Limb (tissue), 2 donors: ENCODE measurements around the gene MORC3.
"Not testable (repeated sequence)": the region's sequence is repeated elsewhere in the genome, so short reads cannot be mapped to it uniquely, and the experiment has no call there.

Source experiments
- DNase-seq, 2 donors: peaks; one replicate each; pipeline ENCODE4 v3.0.0-alpha.2; 2016; ENCODE audit errors: extremely low spot score in 2 of 2

Gene MORC3

GRCh38 chr21:36319767-36320420 lies at the start of gene MORC3:
MORC3 (plus strand) TSS chr21:36320197; CDS start chr21:36320265, 68 bp downstream.
- peak; percentile 99 to 100 for DNase-seq

- DNase-seq, result not testable (repeated sequence)
Observed at GRCh38 chr21:36270786-36271695, 49.0 kb upstream of the MORC3 start.

GRCh38 chr21:36274128-36274527 lies 45.9 kb upstream of the MORC3 start:
- no peak for DNase-seq

- DNase-seq, result no peak
Observed at GRCh38 chr21:36282568-36283230, 37.3 kb upstream of the MORC3 start.

- not testable (repeated sequence) for DNase-seq
Observed at GRCh38 chr21:36283231-36283622, 36.8 kb upstream of the MORC3 start.

- DNase-seq, result no peak
Observed at GRCh38 chr21:36288651-36289243, 31.2 kb upstream of the MORC3 start.

GRCh38 chr21:36291509-36291908 lies 28.5 kb upstream of the MORC3 start:
- DNase-seq, result no peak

GRCh38 chr21:36297406-36297937 lies 22.5 kb upstream of the MORC3 start:
- DNase-seq, result no peak

GRCh38 chr21:36297938-36298572 lies 21.9 kb upstream of the MORC3 start:
- DNase-seq, result no peak

GRCh38 chr21:36306872-36307534 lies 13.0 kb upstream of the MORC3 start:
- no peak for DNase-seq

GRCh38 chr21:36310016-36310415 lies 10.0 kb upstream of the MORC3 start:
- DNase-seq, result no peak

GRCh38 chr21:36313446-36313845 lies 6.6 kb upstream of the MORC3 start:
- not testable (repeated sequence) for DNase-seq

- DNase-seq, result not testable (repeated sequence)
Observed at GRCh38 chr21:36316045-36316444, 4.0 kb upstream of the MORC3 start.

- DNase-seq, result no peak
Observed at GRCh38 chr21:36316872-36317484, 3.0 kb upstream of the MORC3 start.

- not testable (repeated sequence) for DNase-seq
Observed at GRCh38 chr21:36319406-36319766, 611 bp upstream of the MORC3 start.

- peak in 1 of 2 donors; percentile 63 for DNase-seq
Observed at GRCh38 chr21:36320421-36321324, 676 bp downstream of the MORC3 start.

GRCh38 chr21:36321325-36322082 lies 1.5 kb downstream of the MORC3 start:
- DNase-seq, result peak; percentile 36 to 45

GRCh38 chr21:36322083-36322424 lies 2.1 kb downstream of the MORC3 start:
- no peak for DNase-seq
